ENCODE results near the gene PTGDS. TPM values are rescaled to one million over a fixed set of nuclear protein-coding genes. Genes with fewer than 3 reads are reported as not detected.

PTGDS gene
- total RNA-seq, 3 donors from 2014 or later (not counting 1 experiment from before 2014, with no cell fraction given) = 157 to 361 (median 296) TPM

DNA sequence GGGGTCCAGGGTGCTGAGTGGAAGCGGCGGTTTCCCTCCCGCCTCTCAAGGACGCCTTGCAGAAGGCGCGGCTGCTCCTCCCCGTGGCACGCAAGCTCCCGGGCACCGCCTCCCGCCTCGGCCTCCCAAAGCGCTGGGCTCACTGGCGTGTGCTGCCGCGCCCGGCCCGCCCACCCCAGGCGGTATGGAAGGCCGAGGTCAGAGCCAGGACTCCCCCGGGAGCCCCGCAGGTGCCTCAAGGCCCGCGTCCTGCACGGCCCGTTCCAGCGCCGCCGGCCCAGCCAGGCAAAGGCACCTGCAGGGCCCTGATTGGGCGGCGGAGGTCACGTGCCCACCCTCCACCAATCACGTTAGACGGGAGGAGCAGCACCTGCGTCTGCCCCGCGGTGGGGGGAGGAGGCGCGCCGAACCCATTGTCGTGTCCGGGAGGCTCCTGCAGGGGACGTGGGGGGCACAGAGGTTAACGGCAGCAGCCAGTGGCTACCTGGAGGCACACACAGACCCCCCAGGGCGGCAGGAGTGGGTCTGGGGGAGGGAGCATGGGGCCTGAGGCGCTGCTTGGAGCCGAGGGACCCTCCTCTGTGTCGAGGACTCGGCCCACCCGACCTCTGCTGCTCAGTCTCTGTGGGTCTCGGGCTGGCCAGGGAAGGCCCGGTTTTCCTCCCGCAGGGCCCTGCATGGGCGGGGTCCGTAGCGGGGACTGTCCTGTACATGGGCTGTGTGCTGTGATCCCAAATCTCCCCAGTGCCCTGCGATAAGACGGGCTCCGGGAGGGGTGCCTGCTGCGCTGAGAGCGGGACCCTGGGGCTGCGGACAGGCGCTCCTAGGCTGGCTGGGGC, 27.3 kb upstream of the PTGDS start:
- no peaks in the 10 kb centered on the region for H3K36me3 Mint-ChIP-seq
- no peaks in the 10 kb centered on the region for H3K27me3 Mint-ChIP-seq (ENCODE audit: low read depth in 2 of 2)
- Histone ChIP-seq H3K4me1 (ENCODE audit: control insufficient read depth, insufficient read depth, low read length) (peaks cover 50% of the 10 kb centered on the region), H3K27ac (ENCODE audit: low read length) (peak overlapping the region; percentile 83), H3K9me3 (ENCODE audit: control insufficient read depth, insufficient read depth, low read length) (no peaks in the 10 kb centered on the region), H3K36me3 (ENCODE audit: control insufficient read depth, insufficient read depth, low read length) (no peaks in the 10 kb centered on the region), H3K4me3 (ENCODE audit: low read length) (peak overlapping the region; percentile 75), H3K27me3 (ENCODE audit: control insufficient read depth, insufficient read depth, low read length) (no peaks in the 10 kb centered on the region)
- WGBS (ENCODE audit: insufficient coverage) = 8% methylated on average over 63 of the region's 63 CpGs
- ATAC-seq = peak; percentile 95 to 96 (median 95)
- peak overlapping the region; percentile 81 to 92 for H3K27ac Mint-ChIP-seq
- intact Hi-C loops (cut with micrococcal nuclease) = loop anchor here (2.0 kb wide), 2 partner anchors 43 to 85 kb away; partner anchors contain the start of gene PAXX
- peak overlapping the region; percentile 93 for H3K4me3 Mint-ChIP-seq
- TF ChIP-seq, protein P1, sequence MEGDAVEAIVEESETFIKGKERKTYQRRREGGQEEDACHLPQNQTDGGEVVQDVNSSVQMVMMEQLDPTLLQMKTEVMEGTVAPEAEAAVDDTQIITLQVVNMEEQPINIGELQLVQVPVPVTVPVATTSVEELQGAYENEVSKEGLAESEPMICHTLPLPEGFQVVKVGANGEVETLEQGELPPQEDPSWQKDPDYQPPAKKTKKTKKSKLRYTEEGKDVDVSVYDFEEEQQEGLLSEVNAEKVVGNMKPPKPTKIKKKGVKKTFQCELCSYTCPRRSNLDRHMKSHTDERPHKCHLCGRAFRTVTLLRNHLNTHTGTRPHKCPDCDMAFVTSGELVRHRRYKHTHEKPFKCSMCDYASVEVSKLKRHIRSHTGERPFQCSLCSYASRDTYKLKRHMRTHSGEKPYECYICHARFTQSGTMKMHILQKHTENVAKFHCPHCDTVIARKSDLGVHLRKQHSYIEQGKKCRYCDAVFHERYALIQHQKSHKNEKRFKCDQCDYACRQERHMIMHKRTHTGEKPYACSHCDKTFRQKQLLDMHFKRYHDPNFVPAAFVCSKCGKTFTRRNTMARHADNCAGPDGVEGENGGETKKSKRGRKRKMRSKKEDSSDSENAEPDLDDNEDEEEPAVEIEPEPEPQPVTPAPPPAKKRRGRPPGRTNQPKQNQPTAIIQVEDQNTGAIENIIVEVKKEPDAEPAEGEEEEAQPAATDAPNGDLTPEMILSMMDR (IDR thresholded peaks at IDR 0.05) = peak; percentile 28
- DNase-seq = peak; percentile 97
- H3K9me3 Mint-ChIP-seq = no peaks in the 10 kb centered on the region
- peaks cover 1 to 34% of the 10 kb centered on the region in 2 donors for H3K4me1 Mint-ChIP-seq

DNA sequence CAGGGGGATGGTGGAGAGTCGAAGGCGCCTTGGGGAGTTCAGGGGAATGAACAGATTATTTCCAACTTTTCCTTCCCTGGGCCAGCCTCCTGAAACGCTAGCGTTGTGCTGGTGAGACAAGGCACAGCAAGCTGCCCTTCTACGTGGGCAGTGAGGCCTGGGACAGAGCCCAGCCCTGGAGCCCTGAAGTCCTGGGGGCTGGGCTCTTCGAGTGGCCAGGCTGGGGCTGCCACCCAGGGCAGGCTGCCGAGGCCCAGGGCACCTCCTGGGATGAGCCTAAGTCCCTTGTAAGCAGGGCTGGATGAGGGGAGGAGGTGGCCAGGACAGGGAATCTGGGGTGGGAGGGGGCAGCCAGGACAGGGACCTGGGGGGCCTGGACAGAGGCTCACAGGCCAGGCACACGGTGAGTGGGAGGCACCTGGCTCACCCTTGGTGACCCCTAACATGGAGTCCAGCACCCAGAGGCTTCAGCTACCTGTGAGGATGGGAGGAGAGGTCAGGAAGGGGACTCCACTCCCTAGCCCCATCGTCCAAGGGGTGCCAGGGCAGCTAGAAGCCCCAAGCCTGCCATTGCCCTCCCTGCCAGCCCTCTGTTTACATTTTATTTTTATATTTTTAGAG, 26.5 kb upstream of the PTGDS start:
- WGBS (ENCODE audit: insufficient coverage) = 60% methylated on average over 8 of the region's 9 CpGs
- peak overlapping the region; percentile 75 for H3K4me3 ChIP-seq (ENCODE audit: low read length)
- TF ChIP-seq, protein P1 (IDR thresholded peaks at IDR 0.05) = no peak
- H3K9me3 ChIP-seq (ENCODE audit: control insufficient read depth, insufficient read depth, low read length) = no peaks in the 10 kb centered on the region
- Mint-ChIP-seq H3K27me3 (ENCODE audit: low read depth in 2 of 2) (no peaks in the 10 kb centered on the region), H3K4me1 (peaks cover 0 to 35% of the 10 kb centered on the region in 2 donors), H3K27ac (peak overlapping the region; percentile 81 to 92), H3K4me3 (peak overlapping the region; percentile 47), H3K9me3 (no peaks in the 10 kb centered on the region), H3K36me3 (no peaks in the 10 kb centered on the region)
- no peaks in the 10 kb centered on the region for H3K36me3 ChIP-seq (ENCODE audit: control insufficient read depth, insufficient read depth, low read length)
- DNase-seq = no peak
- peaks cover 49% of the 10 kb centered on the region for H3K4me1 ChIP-seq (ENCODE audit: control insufficient read depth, insufficient read depth, low read length)
- no peaks in the 10 kb centered on the region for H3K27me3 ChIP-seq (ENCODE audit: control insufficient read depth, insufficient read depth, low read length)
- no peak for ATAC-seq
- intact Hi-C loops (cut with micrococcal nuclease) = no loop called here
- peak overlapping the region; percentile 83 for H3K27ac ChIP-seq (ENCODE audit: low read length)

DNA sequence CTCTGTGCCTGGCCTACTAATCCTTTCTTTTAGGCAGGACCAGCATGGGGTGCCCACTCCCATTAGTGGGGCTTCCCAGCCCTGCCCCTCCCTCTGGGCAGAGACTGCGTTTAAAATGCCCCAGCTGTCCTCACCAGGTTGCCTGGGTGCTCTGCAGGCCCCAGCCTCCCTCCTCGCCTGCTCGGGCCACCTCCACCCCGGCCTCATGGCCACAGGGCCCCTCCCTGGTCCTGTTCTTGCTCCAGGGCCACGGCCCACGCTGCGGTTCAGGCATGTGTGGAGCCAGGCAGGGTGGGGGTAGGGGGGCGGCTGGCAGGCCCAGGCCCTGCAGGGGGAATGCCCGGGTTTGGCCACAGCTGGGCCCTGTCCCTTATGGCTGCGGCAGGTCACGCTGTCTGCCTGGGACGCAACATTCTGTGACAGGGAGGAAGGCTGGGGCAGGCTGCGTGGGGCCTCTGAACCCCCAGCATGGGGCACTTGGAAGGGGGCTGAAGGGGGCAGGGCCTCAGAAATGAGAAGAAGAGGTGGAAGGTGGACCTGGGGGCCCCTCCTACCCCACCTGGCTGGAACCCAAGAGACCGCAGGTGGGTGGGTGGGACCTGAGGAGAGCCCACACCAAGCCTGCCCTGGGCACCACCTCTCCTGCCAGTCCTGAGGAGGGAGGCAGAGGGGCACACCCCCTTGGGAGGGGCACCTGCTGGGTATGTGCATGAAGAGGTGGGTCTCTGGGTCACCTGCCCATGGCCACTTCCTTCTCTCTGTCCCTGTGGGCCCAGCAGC, 25.6 kb upstream of the PTGDS start, which contains the start of gene LCN12:
TSS of gene LCN12 (plus strand) at position 733 of the 780 bp plus-strand sequence. CDS start 55 bp downstream, outside the sequence.
- ATAC-seq (no peak), DNase-seq (no peak)
- no peaks in the 10 kb centered on the region for H3K36me3 Mint-ChIP-seq
- intact Hi-C loops (cut with micrococcal nuclease) = no loop called here
- H3K4me1 Mint-ChIP-seq = peaks cover 4 to 43% of the 10 kb centered on the region in 2 donors
- H3K4me1 ChIP-seq (ENCODE audit: control insufficient read depth, insufficient read depth, low read length) = peaks cover 44% of the 10 kb centered on the region
- H3K36me3 ChIP-seq (ENCODE audit: control insufficient read depth, insufficient read depth, low read length) = no peaks in the 10 kb centered on the region
- H3K27ac Mint-ChIP-seq = no peak within 1 kb of the TSS
- TF ChIP-seq, protein P1 (IDR thresholded peaks at IDR 0.05) = no peak
- H3K4me3 ChIP-seq (ENCODE audit: low read length) = no peak within 1 kb of the TSS
- no peaks in the 10 kb centered on the region for H3K27me3 ChIP-seq (ENCODE audit: control insufficient read depth, insufficient read depth, low read length)
- no peak within 1 kb of the TSS for H3K4me3 Mint-ChIP-seq
- H3K27ac ChIP-seq (ENCODE audit: low read length) = peak within 1 kb of the TSS; percentile 83
- no peaks in the 10 kb centered on the region for H3K27me3 Mint-ChIP-seq (ENCODE audit: low read depth in 2 of 2)
- 90% methylated on average over 13 of the region's 14 CpGs for WGBS (ENCODE audit: insufficient coverage)
- peaks cover 3 to 4% of the 10 kb centered on the region in 2 donors for H3K9me3 Mint-ChIP-seq
- no peaks in the 10 kb centered on the region for H3K9me3 ChIP-seq (ENCODE audit: control insufficient read depth, insufficient read depth, low read length)

All from natural killer cell (primary cell).